GM21619 (cell line): ENCODE measurements around the gene THUMPD1.
"Not testable (repeated sequence)": the region's sequence is repeated elsewhere in the genome, so short reads cannot be mapped to it uniquely, and the experiment has no call there.

ENCODE experiments used
- ATAC-seq: cut with Tn5 transposase; IDR thresholded peaks from one replicate; pipeline ENCODE4 v1.9.1; 2021; ENCODE audit not compliant: unreplicated experiment

The THUMPD1 gene

DNA sequence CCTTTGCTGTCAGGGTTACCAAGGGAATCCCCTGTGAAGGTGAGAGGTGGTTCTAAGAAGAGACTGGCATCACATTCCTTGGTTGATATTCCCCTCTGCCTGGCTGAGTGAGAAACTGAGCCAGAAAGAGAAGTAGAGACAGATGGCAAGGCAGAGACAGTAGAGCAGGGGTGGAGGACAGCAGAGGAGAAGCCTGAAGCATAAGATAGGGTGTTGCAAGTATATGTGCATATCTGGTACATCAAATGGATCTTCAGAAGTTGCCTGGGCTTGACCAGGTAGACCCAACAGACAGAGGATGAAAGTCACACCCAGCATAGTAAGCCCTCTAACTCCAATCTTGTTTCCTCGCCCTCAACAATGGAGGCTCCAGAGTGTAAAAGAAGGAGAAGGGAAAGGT lies 7.9 kb upstream of the THUMPD1 start:
- ATAC-seq, result no peak

GRCh38 chr16:20747030-20747816 lies 5.6 kb upstream of the THUMPD1 start:
- peak; percentile 50 for ATAC-seq

DNA sequence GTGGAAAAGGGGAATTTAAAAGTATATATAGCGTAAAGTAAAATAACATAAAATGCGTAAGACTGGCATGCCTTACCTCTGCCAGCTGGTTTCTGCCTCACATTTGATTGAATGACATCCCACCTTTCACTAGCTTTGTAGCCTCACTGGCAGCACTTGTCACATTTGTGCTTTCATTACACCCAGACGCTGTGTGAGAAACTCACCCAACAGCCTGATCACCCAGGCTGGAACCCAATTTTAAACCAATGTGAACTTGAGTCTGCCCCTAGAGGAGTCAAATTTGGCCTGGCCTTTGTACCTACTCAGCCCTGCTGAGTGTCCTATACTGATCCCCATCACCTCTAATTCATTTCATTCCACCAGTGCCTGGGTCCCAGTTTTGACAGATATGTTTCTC lies 4.8 kb upstream of the THUMPD1 start:
- ATAC-seq, result no peak

- ATAC-seq, result no peak
Observed at GRCh38 chr16:20744922-20745440, 3.4 kb upstream of the THUMPD1 start.

GRCh38 chr16:20743591-20743990 lies 2.0 kb upstream of the THUMPD1 start:
- no peak for ATAC-seq

GRCh38 chr16:20740901-20741521 lies 607 bp downstream of the THUMPD1 start:
- peak; percentile 79 for ATAC-seq

GRCh38 chr16:20740007-20740883 lies 1.4 kb downstream of the THUMPD1 start:
- no peak for ATAC-seq

- no peak for ATAC-seq
Observed at GRCh38 chr16:20735490-20735889, 6.1 kb downstream of the THUMPD1 start.

DNA sequence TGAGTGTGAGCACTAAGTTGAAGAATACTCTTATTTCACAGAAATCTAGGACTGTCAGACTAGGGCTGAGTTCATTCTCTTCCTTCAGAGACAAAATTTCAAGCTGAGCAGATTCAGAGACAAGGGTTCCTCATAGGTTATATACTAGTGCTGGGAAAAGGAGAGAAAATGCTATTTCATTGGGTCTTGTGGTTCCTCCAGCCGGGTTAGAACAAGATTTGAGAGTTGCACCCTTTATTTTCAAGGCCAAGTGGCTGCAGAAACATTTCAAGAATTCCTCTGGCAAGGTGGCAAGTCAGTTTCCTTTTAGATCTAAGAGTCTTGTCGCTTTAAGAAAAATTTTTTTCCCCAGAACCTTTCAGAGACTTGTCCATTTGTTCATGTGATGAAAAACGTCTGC lies 6.8 kb downstream of the THUMPD1 start:
- ATAC-seq, result no peak

DNA sequence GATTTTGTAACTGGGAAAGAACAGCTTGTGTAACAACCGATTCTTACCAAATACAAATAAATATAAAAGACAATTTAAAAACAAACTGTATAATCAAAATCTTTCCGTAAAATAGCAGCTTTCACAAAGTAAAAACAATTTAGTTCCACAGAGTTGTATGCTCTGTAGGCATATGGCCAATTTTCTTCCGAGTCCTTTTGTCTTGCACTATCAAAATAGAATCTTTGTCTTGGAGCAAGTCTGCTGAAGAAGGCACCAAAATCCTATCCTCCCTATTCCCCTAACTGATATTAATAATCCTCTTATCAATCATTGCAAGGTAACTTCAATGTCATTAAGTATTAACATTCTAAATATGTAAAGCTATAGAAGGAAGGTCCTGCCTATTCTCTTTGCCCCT lies 7.6 kb downstream of the THUMPD1 start:
- ATAC-seq, result no peak

GRCh38 chr16:20729141-20729540 lies 12.5 kb downstream of the THUMPD1 start:
- no peak for ATAC-seq

- no peak for ATAC-seq
Observed at GRCh38 chr16:20727181-20727580, 14.4 kb downstream of the THUMPD1 start.

DNA sequence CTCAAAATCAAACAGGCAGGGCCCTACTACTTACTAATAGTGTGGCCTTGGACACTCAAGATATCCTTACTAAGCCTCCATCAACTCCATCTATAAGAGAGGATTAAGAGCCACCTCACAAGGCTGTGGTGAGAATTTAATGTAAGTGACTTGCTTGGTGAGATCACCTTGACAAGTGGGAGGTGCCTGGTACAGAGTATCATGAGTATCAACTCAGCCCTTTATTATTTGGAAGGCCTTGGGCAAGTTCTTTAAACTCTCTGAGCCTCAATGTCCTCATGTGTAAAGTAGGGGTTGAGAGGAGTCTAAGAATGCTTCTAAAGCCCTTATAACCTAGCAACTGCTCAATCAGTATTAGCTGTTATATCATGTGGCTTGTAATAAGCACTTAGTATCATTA lies 15.0 kb downstream of the THUMPD1 start:
- ATAC-seq, result no peak

DNA sequence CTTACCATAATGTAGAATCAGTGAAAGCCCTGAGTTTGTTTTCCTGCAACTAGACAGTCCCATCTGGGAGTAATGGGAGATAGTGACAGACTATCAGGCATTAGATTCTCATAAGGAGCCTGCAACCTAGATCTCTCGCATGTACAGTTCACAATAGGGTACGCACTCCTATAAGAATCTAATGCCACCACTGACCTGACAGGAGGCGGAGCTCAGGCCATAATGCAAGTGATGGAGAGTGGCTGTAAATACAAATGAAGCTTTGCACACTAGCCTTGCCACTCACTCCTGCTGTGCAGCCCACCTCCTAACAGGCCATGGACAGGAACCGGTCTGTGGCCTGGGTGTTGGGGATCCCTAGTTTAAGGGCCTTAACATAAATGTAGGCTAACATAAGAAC lies 21.4 kb downstream of the THUMPD1 start:
- no peak for ATAC-seq

- ATAC-seq, result not testable (repeated sequence)
Observed at GRCh38 chr16:20717718-20718117, 23.9 kb downstream of the THUMPD1 start.

DNA sequence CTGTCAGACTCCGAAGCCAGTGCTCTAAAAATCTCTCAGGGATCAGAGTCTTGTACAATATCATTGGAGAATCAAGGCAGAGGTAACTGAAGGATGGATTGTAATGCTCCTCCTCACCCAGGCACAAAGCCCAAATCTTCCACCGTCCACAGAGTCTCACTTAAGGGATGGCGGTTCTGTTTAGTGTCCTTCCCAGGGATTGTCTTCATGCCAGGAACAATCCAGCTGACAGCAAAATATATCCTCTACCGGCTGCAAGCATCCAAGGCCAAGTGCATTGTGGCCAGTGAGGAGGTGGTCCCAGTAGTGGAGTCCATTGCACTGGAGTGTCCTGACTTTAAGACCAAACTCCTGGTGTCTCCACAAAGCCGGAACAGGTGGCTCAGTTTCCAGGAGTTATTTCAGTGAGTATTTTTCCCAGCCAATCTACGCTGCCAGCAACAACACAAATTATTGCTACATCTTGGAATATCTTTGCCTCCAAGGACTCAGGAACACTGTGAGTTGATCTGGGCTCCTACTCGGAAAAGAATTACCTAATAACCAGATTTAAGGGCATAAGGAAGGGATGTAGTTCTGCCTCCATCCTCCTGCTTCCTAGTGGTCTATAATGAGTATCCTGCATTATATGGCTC lies 30.2 kb downstream of the THUMPD1 start:
- no peak for ATAC-seq

- not testable (repeated sequence) for ATAC-seq
Observed at GRCh38 chr16:20708129-20708528, 33.5 kb downstream of the THUMPD1 start.

DNA sequence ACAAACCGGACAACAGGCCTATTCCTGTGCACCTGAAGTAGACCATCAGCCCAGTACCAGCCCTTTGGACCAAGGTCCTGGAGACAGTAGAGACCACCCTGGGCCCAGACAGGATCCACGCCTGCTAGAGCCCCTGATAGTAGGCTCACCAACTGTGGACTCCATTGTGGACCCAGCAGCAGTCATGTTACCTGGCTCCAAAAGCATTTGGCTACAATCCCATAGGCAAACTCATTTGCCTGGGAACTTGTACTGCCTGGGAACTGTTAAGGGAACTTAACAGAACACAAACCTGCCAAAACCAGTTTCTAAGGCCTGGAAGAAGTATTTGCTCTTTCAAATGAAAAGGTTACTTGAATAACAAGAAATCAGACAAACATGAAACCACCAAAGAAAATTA lies 34.2 kb downstream of the THUMPD1 start:
- ATAC-seq, result no peak

DNA sequence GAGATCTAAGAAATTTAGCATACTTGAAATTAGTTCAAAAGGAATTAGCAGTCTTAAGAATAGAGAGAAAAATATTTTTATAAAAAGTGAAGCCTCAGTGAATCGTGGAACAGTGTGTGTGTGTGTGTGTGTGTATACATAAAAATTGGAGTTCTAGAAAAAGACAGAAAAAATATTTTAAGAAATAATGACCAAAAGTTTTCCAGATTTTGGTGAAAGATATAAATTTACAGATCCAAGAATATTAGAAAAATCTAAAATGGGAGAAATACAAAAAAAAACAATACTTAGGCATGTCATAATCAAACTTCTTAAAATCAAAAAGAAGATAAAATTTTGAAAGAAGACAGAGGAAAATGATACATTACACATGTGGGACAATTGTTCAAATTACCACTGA lies 35.6 kb downstream of the THUMPD1 start:
- not testable (repeated sequence) for ATAC-seq

- ATAC-seq, result no peak
Observed at GRCh38 chr16:20704281-20704680, 37.3 kb downstream of the THUMPD1 start.

- ATAC-seq, result not testable (repeated sequence)
Observed at GRCh38 chr16:20701692-20702091, 39.9 kb downstream of the THUMPD1 start.
